Neural progenitor cell (in vitro differentiated cells): ENCODE results near the gene IFIT1B. TPM values are rescaled to one million over a fixed set of nuclear protein-coding genes. Genes with fewer than 3 reads are reported as not detected.

Source experiments
- DNase-seq: peaks from one replicate; pipeline ENCODE4 v3.0.0-alpha.2; 2016; ENCODE audit warnings: low spot score
- H2AFZ ChIP-seq: fragments of 200-600 bp; sonication (generic); replicated peaks from 2 replicates; pipeline ENCODE4 v1.6.1; 2016; ENCODE audit warnings: antibody characterized with exemption
- H3F3A ChIP-seq: fragments of 200-600 bp; sonication (generic); 2 replicates; pipeline ENCODE4 v1.6.1; 2016; ENCODE audit warnings: antibody characterized with exemption, low read depth
- H3K27ac ChIP-seq: fragments of 200-600 bp; sonication (generic); 2 replicates; pipeline ENCODE4 v1.5.1; 2016; ENCODE audit warnings: mild to moderate bottlenecking
- H3K27me3 ChIP-seq: fragments of 200-600 bp; sonication (generic); 2 replicates; pipeline ENCODE4 v1.6.1; 2016; ENCODE audit warnings: mild to moderate bottlenecking, moderate library complexity
- H3K36me3 ChIP-seq: fragments of 200-600 bp; sonication (generic); 2 replicates; pipeline ENCODE4 v1.5.1; 2016
- H3K4me1 ChIP-seq: fragments of 200-600 bp; sonication (generic); 2 replicates; pipeline ENCODE4 v1.6.1; 2016; ENCODE audit warnings: mixed run types
- H3K4me2 ChIP-seq: fragments of 200-600 bp; sonication (generic); 2 replicates; pipeline ENCODE4 v1.6.1; 2016
- H3K4me3 ChIP-seq: fragments of 200-600 bp; sonication (generic); 2 replicates; pipeline ENCODE4 v1.5.1; 2016
- H3K79me2 ChIP-seq: fragments of 200-600 bp; sonication (generic); 2 replicates; pipeline ENCODE4 v1.6.1; 2016; ENCODE audit warnings: low read depth
- H3K9ac ChIP-seq: fragments of 200-600 bp; sonication (generic); 2 replicates; pipeline ENCODE4 v1.6.1; 2016
- H3K9me3 ChIP-seq: fragments of 200-600 bp; sonication (generic); 2 replicates; pipeline ENCODE4 v1.5.1; 2016; ENCODE audit warnings: low read depth
- H4K20me1 ChIP-seq: fragments of 200-600 bp; sonication (generic); 2 replicates; pipeline ENCODE4 v1.6.1; 2016; ENCODE audit warnings: low read depth
- H3K27ac Mint-ChIP-seq: 3 replicates; pipeline ENCODE4 v1.8.0; 2021; ENCODE audit warnings: mixed read lengths
- H3K27me3 Mint-ChIP-seq: 2 replicates; pipeline ENCODE4 v1.8.0; 2022; ENCODE audit warnings: low read depth, mild to moderate bottlenecking, inconsistent platforms, moderate library complexity, mixed read lengths; ENCODE audit not compliant: insufficient read depth
- H3K36me3 Mint-ChIP-seq: 3 replicates; pipeline ENCODE4 v1.8.0; 2021; ENCODE audit warnings: mixed read lengths
- H3K4me1 Mint-ChIP-seq: 3 replicates; pipeline ENCODE4 v1.8.0; 2021; ENCODE audit warnings: mixed read lengths
- H3K4me3 Mint-ChIP-seq: 3 replicates; pipeline ENCODE4 v1.8.0; 2021; ENCODE audit warnings: mild to moderate bottlenecking, moderate library complexity, mixed read lengths
- H3K9me3 Mint-ChIP-seq: 3 replicates; pipeline ENCODE4 v1.8.0; 2020; ENCODE audit warnings: mixed read lengths
- EZH2 ChIP-seq: fragments of 200-600 bp; sonication (generic); IDR thresholded peaks from 2 replicates; pipeline ENCODE4 v1.6.1; 2017; ENCODE audit warnings: antibody characterized with exemption, mild to moderate bottlenecking, moderate library complexity
- EZH2phosphoT487 ChIP-seq: fragments of 200-600 bp; sonication (generic); IDR thresholded peaks from 2 replicates; pipeline ENCODE4 v1.6.1; 2017; ENCODE audit warnings: antibody characterized with exemption
- total RNA-seq: library from RNA; depleted of rRNA; stranded (reverse); fragments of >200 nt; gene quantifications from 2 replicates; pipeline ENCODE4 v1.2.3, GENCODE V29; 2015; ENCODE audit warnings: low replicate concordance
- TF ChIP-seq, protein P1 (sequence below): fragments of 200-600 bp; sonication (generic); IDR thresholded peaks from 2 replicates; pipeline ENCODE4 v1.5.1; 2017; ENCODE audit warnings: antibody characterized with exemption, mild to moderate bottlenecking

IFIT1B gene
- total RNA-seq, 1 donor from 2014 or later, result not detected

- Histone ChIP-seq H2AFZ (no peak overlapping the region), H3K79me2 (no peaks in the 10 kb centered on the region), H3K4me1 (no peaks in the 10 kb centered on the region), H3K9ac (no peak overlapping the region), H3K4me3 (no peak overlapping the region), H4K20me1 (no peaks in the 10 kb centered on the region), H3K36me3 (no peaks in the 10 kb centered on the region), H3K9me3 (no peaks in the 10 kb centered on the region), H3K27ac (no peak overlapping the region), H3F3A (no peaks in the 10 kb centered on the region), H3K27me3 (peaks cover 8% of the 10 kb centered on the region), H3K4me2 (no peak overlapping the region)
- Mint-ChIP-seq H3K4me1 (peaks cover 2% of the 10 kb centered on the region), H3K27ac (no peak overlapping the region), H3K36me3 (peaks cover 16% of the 10 kb centered on the region), H3K9me3 (peaks cover 1% of the 10 kb centered on the region), H3K4me3 (no peak overlapping the region), H3K27me3 (no peaks in the 10 kb centered on the region)
- TF ChIP-seq EZH2phosphoT487 (no peak), EZH2 (no peak)
- TF ChIP-seq, protein P1, sequence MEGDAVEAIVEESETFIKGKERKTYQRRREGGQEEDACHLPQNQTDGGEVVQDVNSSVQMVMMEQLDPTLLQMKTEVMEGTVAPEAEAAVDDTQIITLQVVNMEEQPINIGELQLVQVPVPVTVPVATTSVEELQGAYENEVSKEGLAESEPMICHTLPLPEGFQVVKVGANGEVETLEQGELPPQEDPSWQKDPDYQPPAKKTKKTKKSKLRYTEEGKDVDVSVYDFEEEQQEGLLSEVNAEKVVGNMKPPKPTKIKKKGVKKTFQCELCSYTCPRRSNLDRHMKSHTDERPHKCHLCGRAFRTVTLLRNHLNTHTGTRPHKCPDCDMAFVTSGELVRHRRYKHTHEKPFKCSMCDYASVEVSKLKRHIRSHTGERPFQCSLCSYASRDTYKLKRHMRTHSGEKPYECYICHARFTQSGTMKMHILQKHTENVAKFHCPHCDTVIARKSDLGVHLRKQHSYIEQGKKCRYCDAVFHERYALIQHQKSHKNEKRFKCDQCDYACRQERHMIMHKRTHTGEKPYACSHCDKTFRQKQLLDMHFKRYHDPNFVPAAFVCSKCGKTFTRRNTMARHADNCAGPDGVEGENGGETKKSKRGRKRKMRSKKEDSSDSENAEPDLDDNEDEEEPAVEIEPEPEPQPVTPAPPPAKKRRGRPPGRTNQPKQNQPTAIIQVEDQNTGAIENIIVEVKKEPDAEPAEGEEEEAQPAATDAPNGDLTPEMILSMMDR, result no peak
- DNase-seq, result no peak
These were observed 43.2 kb downstream of the IFIT1B start for GRCh38 chr10:89421018-89421476.

- TF ChIP-seq EZH2phosphoT487, result no peak
- TF ChIP-seq, protein P1, result no peak
- TF ChIP-seq EZH2, result no peak
- H3K9me3 Mint-ChIP-seq, result no peaks in the 10 kb centered on the region
- Histone ChIP-seq H3F3A (no peaks in the 10 kb centered on the region), H3K4me3 (no peak overlapping the region), H4K20me1 (no peaks in the 10 kb centered on the region), H3K79me2 (no peaks in the 10 kb centered on the region), H3K9me3 (no peaks in the 10 kb centered on the region), H3K9ac (no peak overlapping the region), H3K27me3 (no peaks in the 10 kb centered on the region), H3K4me1 (no peaks in the 10 kb centered on the region), H2AFZ (no peak overlapping the region), H3K4me2 (no peak overlapping the region), H3K36me3 (no peaks in the 10 kb centered on the region), H3K27ac (no peak overlapping the region)
- H3K27me3 Mint-ChIP-seq, result no peaks in the 10 kb centered on the region
- H3K4me1 Mint-ChIP-seq, result no peaks in the 10 kb centered on the region
- H3K36me3 Mint-ChIP-seq, result peaks cover 2% of the 10 kb centered on the region
- DNase-seq, result no peak
- H3K4me3 Mint-ChIP-seq, result no peak overlapping the region
- H3K27ac Mint-ChIP-seq, result no peak overlapping the region
These were observed 47.1 kb downstream of the IFIT1B start for GRCh38 chr10:89425000-89425399.

GRCh38 chr10:89426230-89426868 lies 48.5 kb downstream of the IFIT1B start:
- Histone ChIP-seq H3K9ac (no peak overlapping the region), H3K9me3 (no peaks in the 10 kb centered on the region), H3K27ac (no peak overlapping the region), H3K4me2 (no peak overlapping the region), H3K79me2 (no peaks in the 10 kb centered on the region), H3K27me3 (no peaks in the 10 kb centered on the region), H3F3A (no peaks in the 10 kb centered on the region), H3K4me3 (no peak overlapping the region), H4K20me1 (no peaks in the 10 kb centered on the region), H3K36me3 (no peaks in the 10 kb centered on the region), H3K4me1 (no peaks in the 10 kb centered on the region), H2AFZ (peak overlapping the region; percentile 78)
- Mint-ChIP-seq H3K4me3 (no peak overlapping the region), H3K36me3 (no peaks in the 10 kb centered on the region), H3K27ac (no peak overlapping the region), H3K4me1 (no peaks in the 10 kb centered on the region), H3K9me3 (no peaks in the 10 kb centered on the region), H3K27me3 (no peaks in the 10 kb centered on the region)
- DNase-seq, result peak; percentile 60
- TF ChIP-seq EZH2phosphoT487, result no peak
- TF ChIP-seq, protein P1, result peak; percentile 84
- no peak for TF ChIP-seq EZH2
